Choroid plexus epithelial cell (primary cell): ENCODE data around the gene UVRAG.
A peak's percentile ranks its signal among the peaks of the same experiment; 100 is the strongest.
"Not testable (repeated sequence)": the region's sequence is repeated elsewhere in the genome, so short reads cannot be mapped to it uniquely, and the experiment has no call there.

Experiments
- DNase-seq: peaks from one replicate; pipeline ENCODE4 v3.0.0-alpha.2; 2010; ENCODE audit warnings: low read depth
- H3K4me3 ChIP-seq: 2 replicates; pipeline ENCODE4 v1.5.1; 2011; ENCODE audit warnings: low read depth, mild to moderate bottlenecking, control low read depth, low read length, moderate library complexity
- CTCF ChIP-seq: conservative IDR thresholded peaks from 2 replicates; pipeline ENCODE4 v1.5.1; 2011; ENCODE audit warnings: low read depth, mild to moderate bottlenecking, control low read depth, inconsistent platforms, low read length, moderate library complexity

UVRAG gene

GRCh38 chr11:76067099-76067498, 252.1 kb downstream of the UVRAG start:
- no peak for DNase-seq
- no peak for TF ChIP-seq CTCF
- no peak overlapping the region for H3K4me3 ChIP-seq

GRCh38 chr11:76069001-76069400, 254.0 kb downstream of the UVRAG start:
- no peak for TF ChIP-seq CTCF
- no peak for DNase-seq
- H3K4me3 ChIP-seq: no peak overlapping the region

- no peak for TF ChIP-seq CTCF
- DNase-seq: no peak
- no peak overlapping the region for H3K4me3 ChIP-seq
These were observed 256.1 kb downstream of the UVRAG start for GRCh38 chr11:76071090-76071489.

- H3K4me3 ChIP-seq: no peak overlapping the region
- TF ChIP-seq CTCF: no peak
- peak; percentile 76 for DNase-seq
These were observed 258.7 kb downstream of the UVRAG start for GRCh38 chr11:76073724-76074123.

- DNase-seq: peak; percentile 41
- no peak overlapping the region for H3K4me3 ChIP-seq
- no peak for TF ChIP-seq CTCF
These were observed 259.4 kb downstream of the UVRAG start for GRCh38 chr11:76074148-76075095.

- DNase-seq: peak; percentile 17
- H3K4me3 ChIP-seq: no peak overlapping the region
- no peak for TF ChIP-seq CTCF
These were observed 260.7 kb downstream of the UVRAG start for GRCh38 chr11:76075716-76076115.

- not testable (repeated sequence) for H3K4me3 ChIP-seq, DNase-seq
These were observed 261.2 kb downstream of the UVRAG start for GRCh38 chr11:76076253-76076652.
